Measurements from ENCODE around the gene BMERB1.
"Not testable (repeated sequence)": the region's sequence is repeated elsewhere in the genome, so short reads cannot be mapped to it uniquely, and the experiment has no call there.

The BMERB1 gene

DNA sequence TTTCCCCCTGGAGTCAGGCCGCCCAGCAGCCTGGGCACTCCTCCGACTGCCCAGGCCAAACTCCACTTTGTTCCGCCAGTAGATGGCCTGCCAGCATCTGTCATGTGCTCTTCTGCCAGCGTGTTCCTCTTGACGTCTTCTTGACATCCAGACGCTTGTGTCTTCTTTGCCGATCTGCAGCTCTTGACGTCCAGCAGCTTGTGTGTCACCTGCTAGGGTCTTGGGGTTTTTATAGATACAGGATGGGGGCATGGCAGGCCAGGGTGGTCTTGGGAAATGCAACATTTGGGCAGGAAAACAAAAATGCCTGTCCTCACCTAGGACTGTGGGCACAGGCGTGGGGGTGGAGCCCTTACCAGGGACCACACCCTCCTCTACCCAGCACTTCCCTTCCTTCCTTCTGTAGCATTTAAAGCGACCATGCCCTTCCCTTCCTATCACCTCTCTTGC is 88.7 kb downstream of the BMERB1 start:
- DNase-seq (ENCODE audit: low read depth, low spot score) = no peak

DNA sequence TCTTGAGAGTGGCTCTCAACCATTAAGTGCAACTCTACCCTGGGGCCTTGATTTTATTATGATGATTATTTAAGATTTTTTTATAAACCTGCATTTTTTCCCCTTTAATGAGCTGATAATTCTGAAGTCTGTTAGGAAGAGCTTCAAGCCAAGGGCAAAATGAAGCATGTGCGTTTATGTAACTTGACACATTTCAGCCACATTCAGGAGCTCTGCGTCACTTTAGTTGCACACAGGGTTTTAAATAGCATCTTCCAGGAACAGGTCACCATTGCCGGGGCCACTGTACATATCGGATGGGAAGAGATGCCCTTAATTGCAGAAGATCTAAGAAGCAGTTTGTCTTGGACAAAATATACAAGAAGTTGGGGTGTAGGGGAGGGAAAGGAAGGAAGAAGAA is 89.6 kb downstream of the BMERB1 start:
- no peak for DNase-seq (ENCODE audit: low read depth, low spot score)

DNA sequence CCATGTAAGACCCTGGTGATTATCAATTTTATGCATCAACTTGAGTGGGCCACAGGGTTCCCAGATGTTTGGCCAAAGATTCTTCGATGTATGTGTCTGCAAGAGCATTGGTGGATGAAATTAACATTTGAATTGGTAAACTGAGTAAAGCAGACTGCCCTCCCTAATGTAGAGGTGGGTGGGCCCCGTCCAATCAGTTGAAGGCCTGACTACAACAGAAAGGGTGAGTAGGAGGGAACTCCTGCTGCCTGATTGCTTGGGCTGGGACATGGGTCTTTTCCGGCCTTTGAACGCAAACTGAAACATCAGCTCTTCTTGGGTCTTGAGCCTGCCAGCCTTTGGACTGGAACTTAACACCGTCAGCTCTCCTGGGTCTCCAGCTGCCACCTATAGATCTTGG is 90.6 kb downstream of the BMERB1 start:
- no peak for DNase-seq (ENCODE audit: low read depth, low spot score)

DNA sequence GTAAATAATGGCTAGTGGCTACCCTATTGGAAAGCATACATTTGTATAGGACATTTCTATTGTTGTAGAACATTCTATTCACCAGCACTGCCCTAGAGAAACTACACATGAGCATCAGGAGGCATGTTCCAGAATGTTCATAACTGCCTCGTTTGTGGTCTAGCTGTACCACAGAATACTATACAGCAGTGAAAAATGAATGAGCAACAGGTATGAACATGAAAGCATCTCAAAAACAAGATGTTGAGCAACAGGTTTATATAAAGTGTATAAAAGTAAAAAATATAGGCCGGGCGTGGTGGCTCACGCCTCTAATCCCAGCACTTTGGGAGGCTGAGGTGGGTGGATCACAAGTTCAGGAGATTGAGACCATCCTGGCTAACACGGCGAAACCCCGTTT is 91.7 kb downstream of the BMERB1 start:
- DNase-seq (ENCODE audit: low read depth, low spot score) = no peak

DNA sequence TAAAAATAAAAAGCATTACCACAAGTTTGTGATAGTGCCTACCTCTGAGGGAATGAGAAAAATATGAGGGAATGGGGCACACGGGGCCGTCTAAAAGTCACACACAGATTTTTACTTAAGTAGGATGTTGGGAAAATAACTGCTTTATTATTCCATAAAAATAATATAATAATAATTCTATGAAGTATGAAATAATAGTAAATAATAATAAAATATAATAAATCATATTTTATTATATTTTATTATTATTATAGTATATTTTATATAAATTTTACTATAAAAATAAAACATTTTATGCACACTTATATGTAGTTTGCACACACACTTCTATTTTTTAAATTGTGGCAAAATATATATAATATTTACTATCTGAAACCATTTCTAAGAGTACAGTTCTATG is 92.3 kb downstream of the BMERB1 start:
- no peak for DNase-seq (ENCODE audit: low read depth, low spot score)

DNA sequence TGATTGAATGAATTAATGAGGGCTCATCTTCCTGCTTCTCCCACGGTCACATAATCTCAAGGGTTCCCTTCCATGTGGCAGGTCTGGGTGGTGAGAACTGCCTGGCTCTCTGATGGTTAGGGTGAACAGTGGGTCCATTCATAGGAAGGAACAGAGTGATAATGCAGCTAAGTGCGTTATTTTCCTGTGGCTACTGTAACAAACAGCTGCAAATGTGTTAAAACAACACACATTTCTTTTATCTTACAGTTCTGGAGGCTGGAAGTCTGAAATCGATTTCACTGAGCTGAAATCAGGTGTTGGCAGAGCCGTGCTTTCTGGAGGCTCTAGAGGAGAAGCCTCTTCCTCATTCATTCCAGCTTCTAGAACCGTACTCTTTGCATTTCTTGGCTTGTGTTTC is 95.3 kb downstream of the BMERB1 start:
- no peak for DNase-seq (ENCODE audit: low read depth, low spot score)

DNA sequence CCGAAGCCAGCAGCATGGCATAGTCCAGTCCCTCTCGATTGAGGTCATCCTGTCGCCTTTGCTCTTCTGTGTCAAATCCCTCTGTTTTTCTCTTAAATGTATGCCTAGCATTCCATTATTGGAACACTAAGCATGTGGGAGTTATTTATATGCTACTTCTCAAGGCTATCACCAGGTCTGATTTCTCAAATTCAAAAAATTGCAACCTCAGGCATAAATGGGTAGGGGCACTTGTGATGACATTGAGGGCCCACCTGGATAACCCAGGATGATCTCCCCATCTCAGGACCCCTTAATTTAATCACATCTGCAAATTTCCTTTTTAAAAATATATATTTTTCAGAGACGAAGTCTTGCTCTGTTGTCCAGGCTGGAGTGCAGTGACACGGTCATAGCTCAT is 95.7 kb downstream of the BMERB1 start:
- no peak for DNase-seq (ENCODE audit: low read depth, low spot score)

DNA sequence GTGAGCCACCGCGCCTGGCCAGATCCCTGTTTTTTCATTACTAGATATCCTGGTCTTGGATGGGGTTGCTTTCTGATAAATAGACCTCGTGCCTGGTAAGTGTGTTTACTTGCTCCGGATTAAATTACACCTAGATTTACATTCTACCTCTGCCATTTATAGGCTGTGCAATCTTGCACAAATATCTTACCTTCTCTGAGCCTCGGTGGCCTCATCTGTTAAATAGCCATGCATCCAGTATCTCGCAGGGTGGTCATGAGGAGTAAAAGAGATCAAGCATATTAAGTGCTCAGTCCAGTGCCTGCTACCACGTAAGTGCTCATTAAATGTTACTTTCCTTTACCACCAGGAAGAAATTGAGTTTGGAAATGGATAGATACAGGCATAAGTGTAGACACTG is 98.4 kb downstream of the BMERB1 start:
- DNase-seq (ENCODE audit: low read depth, low spot score) = no peak

DNA sequence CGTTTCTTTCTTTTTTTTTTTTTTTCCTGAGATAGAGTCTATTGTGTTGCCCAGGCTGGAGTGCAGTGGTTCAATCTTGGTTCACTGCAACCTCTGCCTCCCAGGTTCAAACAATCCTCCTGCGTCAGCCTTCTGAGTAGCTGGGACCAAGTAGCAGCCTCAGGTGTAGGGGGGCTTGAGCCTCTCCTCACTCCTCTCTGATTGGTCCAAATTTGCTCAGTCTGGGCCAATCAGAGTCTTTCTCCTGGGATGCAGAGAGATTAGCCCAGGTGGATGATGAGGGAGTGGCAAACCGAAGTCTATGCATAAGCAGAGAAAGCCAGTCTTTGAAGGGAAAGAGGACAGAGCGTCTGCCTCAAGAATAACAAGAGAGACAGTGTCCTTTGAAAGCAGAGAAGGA is 99.0 kb downstream of the BMERB1 start:
- no peak for DNase-seq (ENCODE audit: low read depth, low spot score)

DNA sequence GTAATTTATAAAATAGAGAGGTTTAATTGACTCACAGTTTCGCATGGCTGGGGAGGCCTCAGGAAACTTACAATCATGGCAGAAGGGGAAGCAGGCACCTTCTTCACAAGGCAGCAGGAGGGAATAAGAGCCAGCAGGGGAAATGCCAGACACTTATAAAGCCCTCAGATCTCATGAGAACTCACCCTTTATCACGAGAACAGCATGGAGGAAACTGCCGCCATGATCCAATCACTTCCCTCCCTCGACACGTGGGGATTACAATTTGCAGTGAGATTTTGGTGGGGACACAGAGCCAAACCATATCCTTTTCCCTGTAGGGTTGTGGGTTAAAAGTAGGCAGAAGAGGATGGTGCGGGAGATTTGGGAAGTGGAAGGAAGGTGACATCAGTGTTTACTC is 101.4 kb downstream of the BMERB1 start:
- DNase-seq (ENCODE audit: low read depth, low spot score) = no peak

DNA sequence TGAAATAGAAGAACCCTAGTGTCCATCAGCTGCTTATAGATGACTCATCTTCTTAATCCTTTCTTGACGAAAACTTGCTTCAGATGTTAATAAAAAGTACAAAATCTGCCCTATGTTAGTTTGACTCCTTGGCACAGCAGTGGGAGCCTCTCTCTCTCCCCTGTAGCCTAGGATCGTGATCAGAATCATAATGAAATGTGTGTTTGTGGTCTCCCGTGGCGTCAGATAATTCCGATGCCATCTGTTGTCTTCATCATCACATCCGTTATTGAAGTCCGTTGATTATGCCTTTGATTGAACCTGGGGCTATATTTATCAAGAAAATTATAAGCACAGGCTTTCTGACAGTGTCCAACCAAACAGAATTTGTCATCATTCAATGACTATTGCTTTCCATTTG is 102.5 kb downstream of the BMERB1 start:
- no peak for DNase-seq (ENCODE audit: low read depth, low spot score)

DNA sequence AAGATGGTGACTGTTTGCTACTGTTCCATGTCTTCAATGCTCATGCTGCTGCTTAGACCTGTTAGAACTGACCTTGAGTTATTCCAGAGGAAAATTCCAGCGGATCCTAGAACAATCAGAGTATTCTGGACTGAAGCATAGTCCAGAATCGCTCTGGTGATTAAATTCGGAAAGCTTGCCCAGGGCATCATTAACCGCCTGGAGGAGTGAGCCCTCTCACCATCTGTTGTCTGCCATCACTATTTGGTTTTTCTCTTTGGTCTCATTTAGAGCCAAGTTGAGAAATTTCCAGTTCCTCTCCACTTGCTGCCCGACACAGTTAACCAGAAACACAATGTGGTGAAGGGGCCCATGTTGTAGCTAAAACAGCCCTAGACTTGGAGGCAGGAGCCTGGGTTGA is 104.1 kb downstream of the BMERB1 start:
- no peak for DNase-seq (ENCODE audit: low read depth, low spot score)

DNA sequence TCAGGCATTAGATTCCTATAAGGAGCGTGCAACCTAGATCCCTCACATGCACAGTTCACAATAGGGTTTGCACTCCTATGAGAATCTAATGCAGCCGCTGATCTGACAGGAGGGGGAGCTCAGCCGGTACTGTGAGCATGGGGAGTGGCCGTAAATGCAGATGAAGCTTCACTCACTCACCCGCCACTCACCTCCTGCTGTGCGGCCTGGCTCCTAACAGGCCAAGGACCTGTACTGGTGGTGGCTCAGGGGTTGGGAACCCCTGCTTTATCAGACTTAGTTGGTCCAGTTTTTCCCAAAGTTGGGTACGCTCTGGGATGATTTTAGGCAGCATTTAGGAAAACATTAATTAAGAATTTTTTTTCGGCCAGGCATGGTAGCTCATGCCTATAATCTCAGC is 104.8 kb downstream of the BMERB1 start:
- DNase-seq (ENCODE audit: low read depth, low spot score) = no peak

DNA sequence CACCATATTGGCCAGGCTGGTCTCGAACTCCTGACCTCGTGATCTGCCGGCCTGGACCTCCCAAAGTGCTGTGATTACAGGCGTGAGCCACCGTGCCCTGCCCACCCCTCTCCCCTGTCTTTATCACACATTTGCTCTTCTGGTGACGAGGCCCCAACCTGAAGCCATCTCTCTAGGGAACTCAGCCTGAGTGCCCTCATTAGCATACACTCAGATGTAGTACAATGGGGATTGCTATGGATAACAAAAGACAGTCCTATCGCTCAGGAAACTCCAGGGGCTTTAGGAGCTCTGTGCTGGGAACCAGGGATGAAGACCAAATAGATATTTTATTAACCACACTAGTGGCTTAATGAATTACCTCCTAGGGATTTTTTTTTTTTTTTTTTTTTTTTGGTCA is 107.9 kb downstream of the BMERB1 start:
- no peak for DNase-seq (ENCODE audit: low read depth, low spot score)

DNA sequence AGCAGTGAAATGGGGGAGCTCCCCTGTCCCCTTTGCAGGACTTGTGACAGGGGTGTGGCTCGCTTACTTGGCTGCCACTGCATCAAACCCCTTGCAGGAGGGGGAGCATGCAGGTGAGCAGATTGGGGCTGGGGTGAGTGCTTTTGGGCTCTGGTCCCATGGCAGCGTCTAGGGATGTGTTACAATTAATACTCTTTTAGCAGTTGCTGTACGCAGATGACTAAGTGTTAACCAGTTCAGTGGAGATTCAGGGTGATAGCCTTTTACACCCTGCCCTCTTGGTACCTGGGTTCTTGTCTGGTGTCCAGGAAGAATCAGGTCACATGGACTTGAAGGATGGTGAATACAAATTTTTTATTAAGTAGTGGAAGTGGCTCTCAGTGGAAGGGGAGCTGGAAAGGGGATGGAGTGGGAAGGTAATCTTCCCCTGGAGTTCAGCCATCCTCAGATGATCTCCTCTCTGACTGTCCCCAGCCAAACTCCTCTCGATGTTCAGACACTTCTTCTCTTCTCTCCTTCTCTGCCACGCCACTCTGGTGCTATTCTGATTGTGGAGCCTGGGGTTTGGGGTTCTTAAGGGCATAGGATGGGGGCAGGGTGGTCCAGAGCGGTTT is 108.5 kb downstream of the BMERB1 start:
- no peak for DNase-seq (ENCODE audit: low read depth, low spot score)

DNA sequence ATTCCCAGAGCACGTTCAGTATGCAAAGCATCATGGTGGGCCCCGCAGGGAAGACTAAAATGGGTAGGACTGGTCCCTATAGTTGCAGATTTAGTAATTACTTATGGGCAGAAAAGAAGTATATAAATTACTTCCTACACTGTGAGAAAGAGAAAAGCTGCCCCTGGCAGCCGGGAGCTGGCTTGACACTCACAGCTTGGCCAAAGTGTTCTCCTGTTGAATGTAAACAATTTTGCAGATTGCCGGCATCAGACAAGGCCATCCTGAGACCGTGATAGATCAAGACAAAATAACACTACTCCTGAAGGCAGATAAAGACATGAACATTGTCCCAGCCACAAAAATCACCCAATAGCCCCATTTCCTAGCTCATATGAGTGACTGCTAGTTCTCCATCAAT is 110.0 kb downstream of the BMERB1 start:
- DNase-seq (ENCODE audit: low read depth, low spot score) = no peak

DNA sequence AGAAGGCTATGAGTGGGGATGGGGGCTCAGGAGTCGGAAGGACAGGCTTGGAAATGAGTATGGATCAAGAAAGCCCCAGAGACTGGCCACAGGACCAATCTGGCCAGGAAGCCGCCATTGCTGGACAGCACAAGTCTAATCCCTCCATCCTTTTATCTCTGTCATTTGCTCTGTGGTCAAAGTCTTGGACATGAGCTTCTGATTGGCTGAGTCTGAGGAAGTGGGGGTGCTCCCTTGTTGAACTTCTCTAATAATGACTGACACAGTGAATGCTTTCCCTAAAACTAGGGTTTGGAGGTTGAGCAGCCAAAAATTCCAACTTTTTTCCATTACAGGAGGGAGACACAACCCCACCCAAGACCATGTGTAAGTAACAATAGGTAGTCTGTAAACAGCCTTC is 111.2 kb downstream of the BMERB1 start:
- DNase-seq (ENCODE audit: low read depth, low spot score) = no peak

DNA sequence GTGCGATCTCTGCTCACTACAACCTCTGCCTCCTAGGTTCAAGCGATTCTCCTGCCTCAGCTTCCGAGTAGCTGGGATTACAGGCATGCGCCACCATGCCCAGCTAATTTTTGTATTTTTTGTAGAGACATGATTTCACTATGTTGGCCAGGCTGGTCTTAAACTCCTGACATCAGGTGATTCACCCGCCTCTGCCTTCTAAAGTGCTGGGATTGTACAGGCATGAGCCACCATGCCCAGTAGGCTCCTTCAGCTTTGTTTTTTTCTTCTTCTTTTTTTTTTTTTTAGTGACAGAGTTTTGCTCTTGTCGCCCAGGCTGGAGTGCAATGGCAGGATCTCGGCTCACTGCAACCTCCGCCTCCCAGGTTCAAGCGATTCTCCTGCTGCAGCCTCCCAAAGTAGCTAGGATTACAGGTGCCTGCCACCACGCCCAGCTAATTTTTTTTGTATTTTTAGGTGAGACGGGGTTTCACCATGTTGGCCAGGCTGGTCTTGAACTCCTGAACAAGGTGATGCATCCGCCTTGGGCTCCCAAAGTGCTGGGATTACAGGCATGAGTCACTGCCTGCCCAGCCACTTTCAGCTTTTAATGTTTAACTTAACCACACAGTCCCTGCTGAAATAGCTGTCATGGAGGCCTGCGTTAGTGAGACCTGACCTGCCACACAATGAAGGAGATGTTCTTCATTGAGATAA is 112.8 kb downstream of the BMERB1 start:
- DNase-seq (ENCODE audit: low read depth, low spot score) = not testable (repeated sequence)

DNA sequence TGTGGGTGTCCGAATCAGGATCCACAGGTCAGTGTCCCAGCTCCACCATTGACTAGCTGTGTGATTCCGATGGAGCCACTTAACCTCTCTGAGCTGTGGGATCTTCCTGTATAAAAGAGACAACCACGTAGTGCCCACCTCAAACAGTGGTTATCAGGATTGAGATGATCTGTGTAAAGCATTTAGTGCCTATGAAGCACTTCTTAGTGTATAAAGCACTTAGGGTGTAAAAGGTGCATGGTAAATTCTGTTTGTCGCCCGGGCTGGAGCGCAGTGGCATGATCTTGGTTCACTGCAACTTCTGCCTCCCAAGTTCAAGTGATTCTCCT is 113.3 kb downstream of the BMERB1 start:
- DNase-seq (ENCODE audit: low read depth, low spot score) = no peak

DNA sequence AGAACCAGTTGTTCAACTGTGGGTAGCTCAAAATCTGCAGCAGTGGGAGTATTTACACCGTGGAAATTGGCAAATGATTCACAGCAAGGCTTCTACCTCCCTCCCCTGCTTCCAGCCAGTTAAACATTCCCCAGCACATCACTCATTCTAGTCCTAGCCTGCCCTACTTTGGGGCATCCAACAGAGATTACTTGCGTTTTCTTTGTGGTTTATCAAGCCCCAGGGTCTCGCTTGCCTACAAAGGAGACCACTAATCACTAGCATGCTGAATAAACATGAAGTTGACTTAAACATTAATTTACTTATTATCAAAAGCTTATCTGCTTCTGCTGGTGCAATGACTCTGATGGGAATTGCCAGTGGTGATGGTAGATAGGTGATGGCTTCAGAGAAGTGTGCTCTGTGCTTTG is 114.1 kb downstream of the BMERB1 start:
- DNase-seq (ENCODE audit: low read depth, low spot score) = no peak

DNA sequence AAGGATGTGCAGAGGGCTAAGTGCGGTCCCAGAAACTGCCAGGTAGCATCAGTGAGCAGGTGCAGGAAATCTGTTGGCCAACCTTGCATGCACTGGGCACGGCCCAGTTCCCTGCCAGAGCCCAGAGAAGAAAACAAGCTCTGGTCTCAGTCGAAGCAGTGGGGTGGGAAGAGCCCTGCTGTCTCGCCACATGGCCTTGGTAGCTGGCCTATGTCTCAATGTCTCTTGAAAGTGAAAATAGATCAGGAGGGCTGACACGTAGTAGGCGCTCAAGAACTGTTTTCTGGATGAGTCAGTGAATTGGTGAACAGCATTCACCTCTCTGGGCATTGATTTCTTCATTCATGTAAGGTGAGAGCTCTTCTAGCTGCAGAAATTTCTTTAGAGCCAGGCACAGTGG is 118.1 kb downstream of the BMERB1 start:
- DNase-seq (ENCODE audit: low read depth, low spot score) = no peak

DNA sequence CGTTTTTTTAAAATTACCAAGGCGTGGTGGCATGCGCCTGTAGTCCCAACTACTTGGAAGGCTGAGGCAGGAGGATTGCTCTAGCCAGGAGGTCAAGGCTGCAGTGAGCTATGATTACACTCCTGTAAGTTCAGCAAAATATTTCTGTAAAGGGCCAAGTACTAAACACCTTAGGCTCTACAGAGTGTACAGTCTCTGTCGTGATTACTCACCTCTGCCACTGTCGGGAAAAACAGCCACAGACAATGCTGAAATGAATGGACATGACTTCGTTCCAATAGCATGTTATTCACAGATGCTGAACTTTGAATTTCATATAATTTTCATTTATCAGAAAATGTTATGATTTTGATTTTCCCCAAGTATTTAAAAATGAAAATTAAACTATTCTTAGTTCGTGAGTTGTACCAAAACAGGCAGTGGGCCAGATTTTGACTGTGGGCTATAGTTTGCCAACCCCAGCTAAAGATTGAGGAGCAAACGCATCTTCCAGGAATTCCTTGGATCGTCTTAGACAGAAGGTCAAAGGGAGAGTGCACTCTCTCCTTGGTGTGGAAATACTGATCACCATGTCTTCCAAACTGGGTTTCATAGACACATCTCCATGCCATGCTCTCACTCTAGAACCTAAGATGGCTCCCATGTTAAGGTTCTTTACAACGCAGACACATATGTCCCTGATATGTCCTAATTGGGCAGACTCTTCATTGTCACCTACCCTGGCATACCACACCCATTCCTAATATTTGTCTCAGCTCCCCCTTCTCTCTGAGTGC is 119.1 kb downstream of the BMERB1 start:
- no peak for DNase-seq (ENCODE audit: low read depth, low spot score)

DNA sequence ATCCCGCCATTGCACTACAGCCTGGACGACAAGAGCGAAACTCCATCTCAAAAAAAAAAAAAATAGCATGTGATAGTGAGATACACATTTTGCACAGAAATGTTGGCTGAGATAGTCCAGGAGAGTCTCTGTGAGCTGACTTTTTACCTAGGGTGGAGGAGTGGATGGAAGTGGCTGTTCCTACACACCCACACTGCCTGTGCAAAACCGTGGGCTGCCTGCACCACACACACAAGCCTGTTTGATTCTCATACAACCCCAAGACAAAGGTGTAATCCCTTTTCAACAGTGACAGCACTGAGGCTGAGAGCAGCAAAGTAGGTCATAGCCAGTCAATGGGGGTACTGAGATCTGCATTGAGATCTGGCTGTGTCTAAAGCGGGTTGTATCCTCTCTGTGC is 121.7 kb downstream of the BMERB1 start:
- no peak for DNase-seq (ENCODE audit: low read depth, low spot score)
